H1 (cell line): ENCODE data around the gene DGUOK. TPM values are rescaled to one million over a fixed set of nuclear protein-coding genes. Genes with fewer than 3 reads are reported as not detected.

ENCODE experiments used
- SIN3A ChIP-seq, 2 experiments: IDR thresholded peaks in 1 of 2; conservative IDR thresholded peaks in 1 of 2; 2 replicates each; pipeline ENCODE4 v1.6.1; 2011 to 2012; ENCODE audit warnings: low read length in 2 of 2, improper control_type of control experiment in 1 of 2, low read depth in 1 of 2, mild to moderate bottlenecking in 1 of 2
- polyA plus RNA-seq, 7 experiments: library from polyadenylated mRNA; depleted of rRNA in 3 of 7; stranded (reverse) in 5 of 7; unstranded in 2 of 7; fragments of >200 nt in 5 of 7; fragments of 200-250 nt in 2 of 7; gene quantifications; 1 replicate in 5 of 7; 2 replicates in 1 of 7; 4 replicates in 1 of 7; pipeline versions ENCODE4 v1.2.1 to v1.2.3, GENCODE V29; 2011 to 2013; ENCODE audit warnings: missing spikeins in 2 of 7, mixed read lengths in 2 of 7
- total RNA-seq: library from RNA; stranded (reverse); fragmentation: NEBNext Ultra II Directional; extraction: Animal tissue kit (Norgen Biotek cat#: 25700); gene quantifications from 2 replicates; pipeline ENCODE4 v1.2.1, GENCODE V29; 2021

Gene DGUOK
- total and polyA plus RNA-seq, 2 of the 8 experiments (the other 6 are each of a cell fraction or from before 2014, with no cell fraction given), result 110 to 168 TPM

DNA sequence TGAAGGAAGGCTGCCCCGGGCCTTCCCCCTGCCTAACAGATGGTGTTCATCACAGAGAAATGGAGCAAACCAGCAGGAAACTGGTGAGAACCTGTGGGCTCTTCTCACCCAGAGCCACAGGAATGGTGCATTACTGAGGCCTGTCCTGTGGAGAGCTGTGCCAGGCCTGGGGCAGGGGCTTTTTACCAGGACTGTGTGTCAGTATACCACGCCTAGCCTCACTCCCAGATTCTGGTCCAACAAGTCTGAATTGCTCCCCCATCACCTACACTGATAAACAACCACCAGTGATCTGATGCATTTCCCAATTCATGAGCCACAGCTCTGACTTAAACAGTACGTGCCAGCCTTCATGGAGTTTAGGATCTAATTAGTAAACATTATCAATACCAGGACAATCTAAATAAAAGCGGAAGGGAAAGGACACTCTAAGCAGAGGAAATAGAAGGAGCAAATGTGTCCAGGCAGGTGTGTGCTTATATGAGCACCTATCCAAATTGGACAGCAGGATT is 8.9 kb upstream of the DGUOK start (continued):
- TF ChIP-seq SIN3A (conservative IDR thresholded peaks at IDR 0.05 in 1 of 2, IDR thresholded peaks at IDR 0.05 in 1 of 2; ENCODE audit: low read depth in 1 of 2, low read length in 2 of 2), result no peak
- TF ChIP-seq, all 59 proteins: peak for 0
